GM15510 (cell line): ENCODE measurements around the gene GUK1.

Source experiments
- POLR2A ChIP-seq: IDR thresholded peaks from 3 replicates; pipeline ENCODE4 v1.6.1; 2011; ENCODE audit warnings: borderline replicate concordance; ENCODE audit not compliant: insufficient read length; ENCODE audit errors: extremely low read depth

Gene GUK1

DNA sequence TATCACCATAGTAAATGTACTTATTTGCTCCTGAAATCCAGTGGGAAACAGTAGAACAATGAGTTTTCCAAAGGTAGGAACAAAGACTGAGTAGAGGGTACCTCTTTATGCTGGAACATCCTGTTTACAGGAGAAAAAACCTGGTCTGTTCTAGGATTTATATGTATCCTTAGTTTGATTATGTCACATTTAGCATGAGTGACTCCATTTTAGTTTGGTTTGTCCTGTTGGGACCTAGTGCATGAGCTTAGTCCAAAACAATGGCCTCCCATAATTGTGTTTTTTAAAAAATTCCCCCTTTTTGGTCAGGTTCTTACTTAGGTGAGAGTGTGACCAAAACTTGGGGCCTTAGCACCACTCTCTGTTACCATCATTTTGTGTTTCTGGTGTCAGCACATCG lies 27.5 kb upstream of the GUK1 start:
- no peak for TF ChIP-seq POLR2A

DNA sequence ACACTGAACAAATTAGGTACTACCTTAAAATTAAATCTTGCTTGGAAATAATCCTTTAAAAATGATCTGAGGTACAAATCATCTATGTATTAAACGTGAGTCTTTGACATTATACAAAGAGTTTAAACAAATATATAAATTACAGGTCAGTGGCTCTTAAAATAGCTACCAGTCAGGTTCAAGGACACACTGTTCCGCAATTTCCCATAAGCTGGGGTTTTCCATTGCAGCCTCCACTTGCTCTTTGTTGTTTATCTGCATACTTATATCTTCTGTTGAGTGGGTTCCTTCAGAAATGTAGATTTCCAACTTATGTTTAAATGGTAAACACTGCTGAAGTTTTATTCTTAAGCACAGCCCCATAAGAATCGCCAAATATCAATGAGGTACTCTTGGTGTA lies 25.3 kb upstream of the GUK1 start:
- TF ChIP-seq POLR2A, result no peak

DNA sequence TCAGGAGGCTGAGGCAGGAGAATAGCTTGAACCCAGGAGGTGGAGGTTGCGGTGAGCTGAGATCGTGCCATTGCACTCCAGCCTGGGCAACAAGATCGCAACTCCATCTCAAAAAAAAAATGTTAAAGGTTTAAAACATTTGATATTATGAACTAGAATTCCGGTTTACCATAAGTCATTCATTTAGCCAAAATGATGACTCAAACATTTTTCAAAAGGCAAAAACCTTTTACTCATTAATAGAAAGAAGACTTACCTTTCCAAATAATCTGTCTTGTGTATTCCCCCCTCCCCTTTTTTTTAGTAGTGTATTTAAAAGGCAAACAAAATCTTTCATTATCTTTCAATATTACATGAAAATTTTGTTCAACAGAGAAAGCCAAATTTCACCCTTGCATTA lies 22.7 kb upstream of the GUK1 start:
- TF ChIP-seq POLR2A, result no peak

DNA sequence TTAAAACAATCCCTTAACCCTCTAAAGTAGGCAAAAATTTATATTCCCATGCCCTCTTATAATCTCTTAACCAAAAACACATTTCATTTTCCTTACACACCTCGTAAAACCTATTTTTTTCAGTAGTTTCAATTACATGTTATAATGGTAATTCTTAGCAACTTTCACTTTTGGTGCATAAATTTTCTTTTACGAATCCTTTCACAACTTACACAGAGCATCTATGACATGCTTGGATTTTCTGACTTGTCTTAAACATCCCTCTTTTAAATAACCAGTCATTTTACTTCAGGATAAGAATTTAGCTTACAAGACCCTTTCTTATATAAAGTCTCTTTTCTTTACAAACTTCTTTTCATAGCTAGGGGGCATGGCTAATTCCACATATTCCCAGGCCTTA lies 22.0 kb upstream of the GUK1 start:
- TF ChIP-seq POLR2A, result no peak

DNA sequence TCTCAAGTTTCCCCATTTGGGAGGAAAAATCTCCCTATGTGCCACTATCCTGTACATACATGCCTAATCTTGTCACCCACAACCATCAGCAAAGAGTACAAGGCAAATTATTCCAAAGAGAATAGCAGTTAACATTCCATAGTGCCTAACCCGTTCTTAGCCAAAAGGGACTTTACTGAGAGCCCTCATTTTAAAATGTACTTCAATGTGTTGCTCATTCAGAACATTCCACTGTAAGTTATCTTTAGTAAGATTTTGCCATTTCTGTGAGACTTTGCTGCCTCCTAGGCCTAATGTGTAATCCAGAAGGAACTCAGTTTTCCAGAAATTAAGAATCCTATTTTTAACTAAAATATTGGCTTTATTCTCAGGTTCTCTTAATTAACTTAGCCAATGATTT lies 19.7 kb upstream of the GUK1 start:
- no peak for TF ChIP-seq POLR2A

DNA sequence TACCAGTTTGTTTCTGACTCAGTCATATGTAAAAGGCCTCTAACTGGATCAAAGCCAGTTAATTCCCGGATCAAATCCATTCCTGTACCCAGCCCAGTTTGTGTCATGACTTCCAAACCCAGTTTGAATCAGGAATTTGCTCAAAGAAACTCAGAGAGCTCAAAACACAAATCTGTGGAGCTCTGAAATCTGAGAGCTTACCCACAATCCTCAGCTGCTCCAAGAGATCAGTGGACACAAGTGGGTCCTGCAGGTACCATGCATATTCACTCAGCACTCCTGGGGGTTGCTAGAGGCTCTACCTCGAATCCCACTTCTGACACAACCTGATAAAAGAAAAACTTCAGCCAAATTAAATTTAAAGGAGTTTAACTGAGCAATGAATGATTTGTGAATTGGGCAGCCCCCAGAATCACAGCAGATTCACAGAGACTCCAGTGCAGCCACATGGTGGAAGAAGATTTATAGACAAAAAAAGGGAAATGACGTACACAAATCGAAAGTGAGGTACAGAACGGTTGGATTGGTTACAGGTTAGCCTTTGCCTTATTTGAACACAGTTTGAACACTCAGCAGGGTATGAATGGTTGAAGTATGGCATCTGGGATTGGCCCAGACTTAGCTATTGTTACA lies 19.1 kb upstream of the GUK1 start:
- TF ChIP-seq POLR2A, result no peak

DNA sequence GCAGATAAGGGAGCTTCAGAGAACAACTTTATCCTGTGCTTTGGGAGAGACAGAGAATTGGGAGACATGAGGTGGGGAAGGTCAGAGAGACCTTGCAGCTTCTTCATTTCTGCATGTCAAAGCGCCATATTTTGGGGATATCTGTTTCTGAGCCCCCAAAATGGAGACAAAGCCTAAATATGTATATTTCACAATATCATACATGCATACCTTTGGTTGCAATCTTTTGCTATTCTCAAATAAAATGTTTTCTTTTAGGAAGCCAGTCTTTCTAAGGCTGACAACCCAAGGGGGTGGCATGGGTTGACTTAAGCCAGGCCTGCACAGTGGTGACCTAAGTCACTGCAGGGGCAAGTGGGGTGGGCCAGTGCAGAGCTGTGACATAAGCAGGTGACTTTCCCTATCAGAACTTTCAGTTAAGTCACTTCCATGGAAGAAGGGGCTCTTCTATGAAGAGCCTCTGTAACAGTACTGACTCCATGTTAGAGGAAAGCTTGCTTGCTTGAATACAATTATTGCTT lies 17.1 kb upstream of the GUK1 start:
- TF ChIP-seq POLR2A, result no peak

DNA sequence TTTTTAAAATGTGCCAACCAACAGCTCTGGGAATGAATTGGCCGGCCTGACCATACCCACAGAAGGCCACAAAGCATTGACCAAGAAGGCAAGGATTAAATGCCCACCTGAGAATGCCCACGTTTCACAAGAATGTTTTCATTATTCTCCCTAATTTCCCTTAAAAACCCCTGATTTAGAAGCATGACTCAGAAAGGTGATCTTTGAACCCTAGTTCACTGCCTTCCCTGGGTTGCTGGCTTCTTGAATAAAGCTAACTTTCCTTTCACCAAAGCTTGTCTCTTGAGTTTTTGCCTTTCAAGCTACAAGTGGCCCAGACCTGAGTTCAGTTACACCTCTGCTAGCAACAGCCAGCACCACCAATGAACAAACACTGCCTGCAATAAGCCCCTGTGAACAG lies 16.6 kb upstream of the GUK1 start:
- no peak for TF ChIP-seq POLR2A

DNA sequence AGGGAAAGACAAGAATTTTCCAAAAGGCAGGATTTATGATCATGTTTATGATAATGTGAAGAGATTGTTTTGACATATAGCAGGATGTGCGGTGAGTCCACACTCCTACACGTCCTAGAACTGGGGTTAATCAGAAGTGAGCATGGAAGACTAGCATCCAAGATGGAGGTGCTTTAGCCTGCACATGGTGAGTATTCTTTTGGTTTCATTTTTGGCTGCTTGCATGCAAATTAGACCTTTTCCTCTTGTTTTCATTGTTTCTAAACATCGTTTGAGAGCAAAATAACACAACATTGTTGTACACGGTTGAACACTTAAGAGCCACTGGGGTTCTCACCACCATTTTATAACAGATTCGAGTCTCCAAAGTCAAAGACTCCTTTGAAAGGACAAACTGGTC lies 14.9 kb upstream of the GUK1 start:
- TF ChIP-seq POLR2A, result no peak

DNA sequence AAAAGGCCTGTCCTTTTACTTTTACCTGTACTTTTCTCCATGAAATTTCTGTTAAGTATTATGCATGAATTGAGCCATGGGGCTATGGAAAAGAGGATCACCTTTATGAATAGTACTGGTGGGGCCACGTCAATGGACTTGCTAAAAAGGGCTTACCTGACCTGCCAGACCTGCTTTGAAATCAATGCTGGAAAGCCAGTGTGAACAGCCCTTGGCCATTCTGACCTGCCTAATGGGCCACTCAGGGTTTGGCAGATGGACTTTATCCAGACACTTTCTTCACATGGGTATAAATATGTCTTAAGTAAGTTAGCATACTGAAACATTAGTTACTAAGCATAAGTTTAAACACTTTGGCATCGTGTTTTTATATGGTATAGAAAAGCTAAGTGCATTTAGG lies 8.3 kb upstream of the GUK1 start:
- TF ChIP-seq POLR2A, result no peak

DNA sequence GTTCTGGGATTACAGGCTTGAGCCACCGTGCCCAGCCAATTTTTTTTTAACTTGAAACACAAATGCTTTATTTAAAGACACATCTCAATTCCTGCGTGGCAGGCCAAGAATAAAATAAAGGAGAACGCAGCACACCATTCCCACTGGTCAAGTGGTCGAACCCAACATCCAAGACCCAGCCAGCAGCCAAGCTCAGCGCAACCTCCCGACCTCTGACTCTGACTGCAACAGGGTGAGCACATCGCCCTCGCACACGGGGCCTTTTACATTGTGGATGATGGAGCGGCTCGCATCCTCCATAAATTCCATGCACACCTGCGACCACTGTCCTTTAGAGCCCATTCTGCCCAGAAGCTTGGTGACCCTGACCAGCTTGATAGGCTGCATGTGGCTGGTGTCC lies 5.5 kb upstream of the GUK1 start:
- TF ChIP-seq POLR2A, result no peak

DNA sequence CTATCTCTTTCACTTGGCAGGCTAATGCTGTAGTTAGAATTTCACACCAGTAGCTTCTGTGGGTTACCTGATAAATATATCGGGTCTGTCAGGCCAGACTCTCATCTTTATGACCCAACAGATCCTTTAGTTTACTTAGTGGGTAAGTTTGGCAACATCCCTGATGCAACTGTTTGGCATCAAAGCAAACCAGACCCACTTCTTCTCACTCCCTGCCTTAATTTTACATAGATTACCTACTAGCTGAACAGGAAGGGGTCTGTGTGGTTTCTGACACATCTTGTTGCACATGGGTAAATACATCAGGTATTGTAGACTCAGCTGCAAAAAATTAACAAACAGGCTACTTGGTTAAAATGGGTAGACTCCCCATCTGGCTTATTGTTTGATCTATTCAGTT lies 3.2 kb upstream of the GUK1 start:
- no peak for TF ChIP-seq POLR2A

DNA sequence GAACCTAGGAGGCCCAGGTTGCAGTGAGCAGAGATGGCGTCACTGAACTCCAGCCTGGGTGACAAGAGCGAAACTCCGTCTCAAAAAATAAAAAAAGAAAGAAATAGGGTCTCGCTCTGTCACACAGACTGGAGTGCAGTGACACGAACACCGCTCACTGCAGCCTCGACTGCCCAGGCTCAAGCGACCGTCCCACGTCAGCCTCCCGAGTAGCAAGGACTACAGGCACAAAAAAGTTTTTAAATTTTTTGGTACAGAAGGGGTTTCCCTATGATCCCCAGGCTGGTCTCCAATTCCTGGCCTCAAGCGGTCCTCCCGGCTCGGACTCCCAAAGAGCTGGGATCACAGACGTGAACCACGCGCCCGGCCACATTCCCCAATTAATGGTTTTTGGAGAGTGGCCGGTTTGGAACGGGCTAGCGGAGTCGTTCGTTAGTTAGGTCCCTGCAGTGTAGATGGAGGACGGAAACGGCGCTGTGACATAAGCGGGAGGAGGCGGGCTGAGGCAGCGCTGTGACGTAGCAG lies 611 bp upstream of the GUK1 start:
- no peak for TF ChIP-seq POLR2A

DNA sequence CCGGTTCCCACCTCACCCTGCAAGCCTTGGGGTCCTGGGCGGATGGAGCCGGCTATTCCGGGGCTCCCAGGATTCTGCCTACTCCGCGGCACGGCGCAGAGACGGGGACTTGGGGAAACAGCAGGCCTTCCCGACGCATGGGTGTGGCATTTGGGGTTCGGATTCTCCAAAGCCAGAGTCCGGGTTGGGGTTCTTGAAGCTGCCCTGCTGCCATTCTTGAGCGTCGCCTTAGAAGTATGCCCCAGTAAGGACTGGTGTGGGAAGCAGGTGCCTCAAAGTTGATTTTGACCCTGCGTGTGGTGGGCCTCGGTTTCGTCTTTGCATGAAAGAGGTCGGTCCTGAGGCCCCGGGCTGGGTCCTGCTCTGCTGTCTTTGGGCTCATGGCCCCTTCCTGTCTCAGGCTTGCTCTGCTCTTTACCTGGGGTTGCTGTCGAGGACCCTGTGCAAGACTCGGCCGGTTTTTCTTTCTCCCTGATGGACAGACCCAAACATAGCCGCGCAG lies 696 bp downstream of the GUK1 start:
- no peak for TF ChIP-seq POLR2A

DNA sequence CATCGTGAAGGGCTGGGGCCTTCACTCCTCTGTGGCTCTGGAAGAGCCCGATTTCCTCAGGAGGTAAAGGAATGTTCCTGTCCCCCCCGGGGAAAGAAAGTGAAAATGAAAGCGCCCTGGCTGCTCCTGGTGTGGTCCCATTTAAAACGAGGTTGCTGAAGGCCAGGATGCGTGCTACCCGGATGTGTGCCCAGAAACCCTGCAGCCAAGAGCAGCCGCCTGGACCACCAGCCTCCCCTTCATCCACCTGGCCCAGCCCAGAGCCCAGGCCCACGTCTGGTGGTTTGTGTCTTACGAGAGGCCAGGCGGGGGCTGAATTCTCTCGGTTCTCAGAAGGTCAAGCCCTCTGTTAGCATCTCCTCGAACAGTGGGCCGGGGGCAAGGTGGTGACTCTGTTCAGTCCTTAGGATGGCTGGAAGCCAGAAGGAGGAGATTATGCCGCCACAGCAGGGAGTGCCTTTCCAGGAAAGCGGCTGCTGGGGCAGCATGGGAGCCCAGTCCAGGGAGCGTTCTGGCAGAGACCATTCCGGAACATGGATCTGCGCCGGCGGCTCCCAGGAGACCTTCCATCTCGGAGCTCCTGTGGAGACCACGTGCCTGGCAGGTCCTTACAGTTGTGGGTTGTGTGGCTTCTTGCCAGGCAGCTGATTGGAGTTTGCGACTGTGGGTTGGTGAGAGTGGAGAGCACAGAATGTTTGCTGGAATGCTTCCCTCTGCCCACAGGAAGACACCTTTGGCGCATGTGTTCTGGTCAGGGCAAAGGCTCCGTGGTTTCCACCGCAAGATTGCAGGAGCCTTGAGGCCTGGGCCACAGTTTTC lies 1.4 kb downstream of the GUK1 start:
- TF ChIP-seq POLR2A, result no peak
